Measurements from ENCODE around the gene SDC3.

SDC3 gene

GRCh38 chr1:30903343-30904034 is 5.1 kb downstream of the SDC3 start:
- no peak for DNase-seq

GRCh38 chr1:30902593-30903290 is 5.8 kb downstream of the SDC3 start:
- no peak for DNase-seq

GRCh38 chr1:30901798-30902581 is 6.6 kb downstream of the SDC3 start:
- no peak for DNase-seq

- DNase-seq, result no peak
These were observed 7.5 kb downstream of the SDC3 start for GRCh38 chr1:30900931-30901560.

GRCh38 chr1:30900486-30900885 is 8.1 kb downstream of the SDC3 start:
- DNase-seq, result no peak

- DNase-seq, result no peak
These were observed 8.8 kb downstream of the SDC3 start for GRCh38 chr1:30899577-30900389.

GRCh38 chr1:30898031-30898815 is 10.3 kb downstream of the SDC3 start:
- no peak for DNase-seq

- DNase-seq, result no peak
These were observed 11.7 kb downstream of the SDC3 start for GRCh38 chr1:30896905-30897304.

GRCh38 chr1:30895944-30896660 is 12.5 kb downstream of the SDC3 start:
- no peak for DNase-seq

GRCh38 chr1:30895382-30895943 is 13.1 kb downstream of the SDC3 start:
- no peak for DNase-seq

- no peak for DNase-seq
These were observed 14.0 kb downstream of the SDC3 start for GRCh38 chr1:30894508-30894973.

- no peak for DNase-seq
These were observed 14.6 kb downstream of the SDC3 start for GRCh38 chr1:30893776-30894507.

GRCh38 chr1:30892671-30893073 is 15.9 kb downstream of the SDC3 start:
- no peak for DNase-seq

- no peak for DNase-seq
These were observed 17.4 kb downstream of the SDC3 start for GRCh38 chr1:30891227-30891552.

- DNase-seq, result no peak
These were observed 17.9 kb downstream of the SDC3 start for GRCh38 chr1:30890502-30891226.

GRCh38 chr1:30889511-30889910 is 19.0 kb downstream of the SDC3 start:
- no peak for DNase-seq

- DNase-seq, result no peak
These were observed 19.6 kb downstream of the SDC3 start for GRCh38 chr1:30888975-30889374.

- no peak for DNase-seq
These were observed 20.2 kb downstream of the SDC3 start for GRCh38 chr1:30888391-30888790.

Data from stimulated activated CD4-positive, alpha-beta T cell treated with anti-CD3 and anti-CD28 coated beads, Interleukin-2, amount 100 ng/mL, for 24 hours (primary cell).